ENCODE results near the gene CDK17. TPM values are rescaled to one million over a fixed set of nuclear protein-coding genes. Genes with fewer than 3 reads are reported as not detected.

CDK17 gene
- total and polyA plus RNA-seq, 2 donors (not counting 1 experiment from before 2014, with no cell fraction given), result 15.6 to 87.8 TPM

DNA sequence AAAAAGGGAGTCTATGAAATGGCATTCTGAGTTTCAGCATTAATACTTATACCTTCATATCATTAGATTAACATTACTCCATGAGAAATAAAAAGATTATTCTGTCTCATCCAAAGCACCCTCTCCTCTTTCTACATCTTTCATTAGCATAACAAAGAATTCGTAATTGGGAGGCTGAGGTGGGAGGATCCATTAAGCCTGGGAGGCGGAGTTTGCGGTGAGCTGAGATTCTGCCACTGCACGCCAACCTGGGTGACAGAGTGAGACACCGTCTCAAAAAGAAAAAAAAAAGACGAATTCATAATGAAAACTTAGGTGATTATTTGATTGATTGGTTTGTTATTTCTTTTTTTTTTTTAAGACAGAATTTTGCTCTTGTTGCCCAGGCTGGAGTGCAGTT, 1.8 kb upstream of the CDK17 start:
- no peaks in the 10 kb centered on the region for H3K27me3 Mint-ChIP-seq
- Histone ChIP-seq H3K27ac (ENCODE audit: low read length in 2 of 2) (peak overlapping the region in 1 of 2 donors; percentile 63), H2AFZ (ENCODE audit: insufficient read depth, low read depth, low read length, poor library complexity, severe bottlenecking) (no peak overlapping the region)

More for the DNA sequence above, 1.8 kb upstream of the CDK17 start:
- H3K4me3 Mint-ChIP-seq, result no peak overlapping the region
- TF ChIP-seq EZH2 (IDR thresholded peaks at IDR 0.05; ENCODE audit: borderline replicate concordance, insufficient read depth, low read depth, low read length, poor library complexity, severe bottlenecking), result no peak
- TF ChIP-seq, protein P1, sequence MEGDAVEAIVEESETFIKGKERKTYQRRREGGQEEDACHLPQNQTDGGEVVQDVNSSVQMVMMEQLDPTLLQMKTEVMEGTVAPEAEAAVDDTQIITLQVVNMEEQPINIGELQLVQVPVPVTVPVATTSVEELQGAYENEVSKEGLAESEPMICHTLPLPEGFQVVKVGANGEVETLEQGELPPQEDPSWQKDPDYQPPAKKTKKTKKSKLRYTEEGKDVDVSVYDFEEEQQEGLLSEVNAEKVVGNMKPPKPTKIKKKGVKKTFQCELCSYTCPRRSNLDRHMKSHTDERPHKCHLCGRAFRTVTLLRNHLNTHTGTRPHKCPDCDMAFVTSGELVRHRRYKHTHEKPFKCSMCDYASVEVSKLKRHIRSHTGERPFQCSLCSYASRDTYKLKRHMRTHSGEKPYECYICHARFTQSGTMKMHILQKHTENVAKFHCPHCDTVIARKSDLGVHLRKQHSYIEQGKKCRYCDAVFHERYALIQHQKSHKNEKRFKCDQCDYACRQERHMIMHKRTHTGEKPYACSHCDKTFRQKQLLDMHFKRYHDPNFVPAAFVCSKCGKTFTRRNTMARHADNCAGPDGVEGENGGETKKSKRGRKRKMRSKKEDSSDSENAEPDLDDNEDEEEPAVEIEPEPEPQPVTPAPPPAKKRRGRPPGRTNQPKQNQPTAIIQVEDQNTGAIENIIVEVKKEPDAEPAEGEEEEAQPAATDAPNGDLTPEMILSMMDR (IDR thresholded peaks at IDR 0.05), result no peak
- no peaks in the 10 kb centered on the region for H3K9me3 Mint-ChIP-seq (ENCODE audit: insufficient read depth)
- DNase-seq, result no peak
- CTCF ChIA-PET, result interaction anchor here (1.1 to 4.7 kb wide), 7 partner anchors 10 to 341 kb away, joined by 3 to 37 read pairs (median 6); no protein-coding TSS in a partner anchor
- ATAC-seq (ENCODE audit: low read depth), result no peak
- POLR2A ChIA-PET, result no interaction called here
- Histone ChIP-seq H3K27me3 (replicated peaks in 1 of 4; ENCODE audit: control extremely low read depth in 1 of 4, control insufficient read depth in 3 of 4, insufficient read depth in 4 of 4, low read length in 3 of 4) (no peaks in the 10 kb centered on the region), H3K36me3 (replicated peaks in 1 of 2; ENCODE audit: control extremely low read depth in 1 of 2, control insufficient read depth in 1 of 2, extremely low read depth in 1 of 2, insufficient read depth in 2 of 2, low read length in 1 of 2) (no peaks in the 10 kb centered on the region), H3K4me1 (ENCODE audit: control insufficient read depth in 2 of 2, insufficient read depth in 2 of 2, low read length in 2 of 2) (peaks cover 23 to 25% of the 10 kb centered on the region in 2 donors), H4K20me1 (ENCODE audit: control insufficient read depth, insufficient read depth, low read length, poor library complexity, severe bottlenecking) (peaks cover 16% of the 10 kb centered on the region), H3K79me2 (ENCODE audit: control insufficient read depth, insufficient read depth, low read length) (peaks cover 24% of the 10 kb centered on the region), H3K4me3 (ENCODE audit: control extremely low read depth in 1 of 5, extremely low read depth in 1 of 5, insufficient read depth in 1 of 5, low read depth in 2 of 5, low read length in 4 of 5) (no peak overlapping the region), H3K9me3 (ENCODE audit: control extremely low read depth in 1 of 3, control insufficient read depth in 2 of 3, insufficient read depth in 1 of 3, low read length in 2 of 3) (no peaks in the 10 kb centered on the region), H3K4me2 (replicated peaks; ENCODE audit: low read depth, low read length, poor library complexity, severe bottlenecking) (peak overlapping the region; percentile 78), H3K9ac (ENCODE audit: low read length) (no peak overlapping the region)
- 94% methylated on average over 5 of the region's 6 CpGs for WGBS (ENCODE audit: insufficient coverage)
- peaks cover 45% of the 10 kb centered on the region for H3K4me1 Mint-ChIP-seq
- H3K27ac Mint-ChIP-seq, result no peak overlapping the region
- intact Hi-C loops (cut with micrococcal nuclease), result loop anchor here (5.0 to 10.0 kb wide), 2 partner anchors 505 to 537 kb away; partner anchors contain the start of gene NEDD1

Measured in B cell (primary cell).